Keratinocyte (primary cell): Measurements from ENCODE around the gene OR52E8. TPM values are rescaled to one million over a fixed set of nuclear protein-coding genes. Genes with fewer than 3 reads are reported as not detected.

Experiments used
- DNase-seq: peaks from one replicate; pipeline ENCODE4 v3.0.0-alpha.2; 2011; ENCODE audit warnings: low read depth, missing footprints, low spot score
- FAIRE-seq: peaks from 2 replicates; lab custom pipeline; 2011; peaks lifted over from hg19 to GRCh38; lab: Jason Lieb, UNC
- H2AFZ ChIP-seq: 2 replicates; pipeline ENCODE4 v1.6.0; 2012; ENCODE audit warnings: low read length, control low read depth, inconsistent platforms; ENCODE audit not compliant: control insufficient read depth
- H3K27ac ChIP-seq: 2 replicates; pipeline ENCODE4 v1.5.1; 2011; ENCODE audit warnings: low read length; ENCODE audit not compliant: control insufficient read depth, insufficient read depth
- H3K27me3 ChIP-seq: 3 replicates; pipeline ENCODE4 v1.6.0; 2011; ENCODE audit warnings: low read length; ENCODE audit not compliant: control insufficient read depth, insufficient read depth; ENCODE audit errors: extremely low read depth
- H3K36me3 ChIP-seq, 2 experiments: 2 replicates in 1 of 2; 3 replicates in 1 of 2; pipeline ENCODE4 v1.5.1; 2011; ENCODE audit warnings: low read length in 2 of 2, mild to moderate bottlenecking in 1 of 2; ENCODE audit not compliant: control insufficient read depth in 2 of 2, insufficient read depth in 2 of 2; ENCODE audit errors: extremely low read depth in 1 of 2
- H3K4me1 ChIP-seq: 3 replicates; pipeline ENCODE4 v1.5.1; 2011; ENCODE audit warnings: low read length; ENCODE audit not compliant: control insufficient read depth, insufficient read depth; ENCODE audit errors: extremely low read depth
- H3K4me2 ChIP-seq: 3 replicates; pipeline ENCODE4 v1.6.0; 2011; ENCODE audit warnings: low read depth, low read length; ENCODE audit not compliant: control insufficient read depth, insufficient read depth; ENCODE audit errors: extremely low read depth
- H3K4me3 ChIP-seq, 3 experiments: fragments of 200-600 bp in 1 of 3; sonication (generic) in 1 of 3; 2 replicates in 2 of 3; 3 replicates in 1 of 3; pipeline ENCODE4 v1.5.1; 2011 to 2016; ENCODE audit warnings: low read length in 3 of 3, mild to moderate bottlenecking in 3 of 3, control low read depth in 2 of 3, inconsistent platforms in 1 of 3, low read depth in 1 of 3, mixed read lengths in 1 of 3, mixed run types in 1 of 3, moderate library complexity in 1 of 3; ENCODE audit not compliant: control insufficient read depth in 2 of 3, insufficient read depth in 2 of 3; ENCODE audit errors: extremely low read depth in 1 of 3
- H3K79me2 ChIP-seq: 2 replicates; pipeline ENCODE4 v1.6.0; 2012; ENCODE audit warnings: low read length; ENCODE audit not compliant: control insufficient read depth, insufficient read depth
- H3K9ac ChIP-seq: 3 replicates; pipeline ENCODE4 v1.6.0; 2011; ENCODE audit warnings: low read length; ENCODE audit not compliant: control insufficient read depth, insufficient read depth; ENCODE audit errors: extremely low read depth
- H3K9me1 ChIP-seq: 3 replicates; pipeline ENCODE4 v1.6.0; 2011; ENCODE audit warnings: low read length; ENCODE audit not compliant: control insufficient read depth, insufficient read depth; ENCODE audit errors: extremely low read depth
- H3K9me3 ChIP-seq: 2 replicates; pipeline ENCODE4 v1.5.1; 2012; ENCODE audit warnings: low read depth, low read length; ENCODE audit not compliant: control insufficient read depth
- H4K20me1 ChIP-seq: 3 replicates; pipeline ENCODE4 v1.6.0; 2011; ENCODE audit warnings: low read length; ENCODE audit not compliant: control insufficient read depth, insufficient read depth; ENCODE audit errors: extremely low read depth
- CTCF ChIP-seq, 3 experiments: IDR thresholded peaks in 1 of 3; conservative IDR thresholded peaks in 1 of 3; optimal IDR thresholded peaks in 1 of 3; 2 replicates in 2 of 3; 3 replicates in 1 of 3; pipeline versions ENCODE3 to v1.5.1; 2011; ENCODE audit warnings: low read length in 3 of 3, mild to moderate bottlenecking in 3 of 3, moderate library complexity in 2 of 3, control low read depth in 1 of 3, inconsistent platforms in 1 of 3; ENCODE audit not compliant: insufficient read depth in 2 of 3; ENCODE audit errors: extremely low read depth in 1 of 3
- EZH2 ChIP-seq: IDR thresholded peaks from one replicate; pipeline ENCODE4 v1.6.1; 2012; ENCODE audit warnings: inconsistent platforms, mild to moderate bottlenecking, low read length, moderate library complexity
- dilution Hi-C: fragments of 300-500 bp; cut with MboI; formaldehyde crosslinking; loops from one replicate; pipeline ENCODE4 v1.7.0; 2020; ENCODE audit warnings: low sequenced_read_pairs; ENCODE audit not compliant: extremely low pct_ligation_motif_present
- polyA plus RNA-seq, 5 experiments: library from polyadenylated mRNA; depleted of rRNA in 3 of 5; stranded (reverse) in 3 of 5; stranded (forward) in 1 of 5; unstranded in 1 of 5; fragments of >200 nt; gene quantifications; 1 replicate in 1 of 5; 2 replicates in 3 of 5; 3 replicates in 1 of 5; pipeline versions ENCODE4 v1.2.1 to v1.2.3, GENCODE V29; 2011 to 2012; ENCODE audit warnings: missing spikeins in 2 of 5, low read depth in 1 of 5, low replicate concordance in 1 of 5

Gene OR52E8
- polyA plus RNA-seq, 1 donor (not counting 4 experiments of a cell fraction or from before 2014, with no cell fraction given): not detected

DNA sequence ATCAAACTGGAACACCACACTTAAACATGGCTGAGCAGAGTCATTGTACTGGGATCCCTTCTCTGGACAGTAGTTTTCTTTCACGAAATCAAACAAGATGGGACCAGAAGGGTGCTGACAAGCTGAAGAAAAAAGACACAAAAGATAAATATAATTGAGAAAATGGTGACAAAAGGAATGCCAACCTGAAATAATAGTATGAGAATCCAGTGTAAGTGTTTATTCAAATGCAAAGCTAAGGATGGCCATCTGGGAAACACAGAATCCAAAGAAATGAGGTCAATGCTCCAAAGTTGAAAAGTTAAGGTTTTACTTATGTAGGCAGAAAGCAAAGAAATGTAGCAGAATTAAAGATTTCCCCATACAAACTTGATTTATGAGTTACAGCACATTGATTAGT, 30.2 kb upstream of the OR52E8 start:
- no peak overlapping the region for H2AFZ ChIP-seq
- H3K4me2 ChIP-seq: no peak overlapping the region
- H3K79me2 ChIP-seq: no peaks in the 10 kb centered on the region
- no peak for TF ChIP-seq EZH2
- no peaks in the 10 kb centered on the region for H3K9me3 ChIP-seq
- no peak overlapping the region for H3K27ac ChIP-seq
- DNase-seq (no peak), FAIRE-seq (no peak)
- H4K20me1 ChIP-seq: no peaks in the 10 kb centered on the region
- no peaks in the 10 kb centered on the region for H3K27me3 ChIP-seq
- H3K9me1 ChIP-seq: no peaks in the 10 kb centered on the region
- no peak overlapping the region for H3K9ac ChIP-seq
- no peaks in the 10 kb centered on the region for H3K4me1 ChIP-seq
- dilution Hi-C loops: no loop called here
- H3K36me3 ChIP-seq: no peaks in the 10 kb centered on the region
- no peak overlapping the region for H3K4me3 ChIP-seq

DNA sequence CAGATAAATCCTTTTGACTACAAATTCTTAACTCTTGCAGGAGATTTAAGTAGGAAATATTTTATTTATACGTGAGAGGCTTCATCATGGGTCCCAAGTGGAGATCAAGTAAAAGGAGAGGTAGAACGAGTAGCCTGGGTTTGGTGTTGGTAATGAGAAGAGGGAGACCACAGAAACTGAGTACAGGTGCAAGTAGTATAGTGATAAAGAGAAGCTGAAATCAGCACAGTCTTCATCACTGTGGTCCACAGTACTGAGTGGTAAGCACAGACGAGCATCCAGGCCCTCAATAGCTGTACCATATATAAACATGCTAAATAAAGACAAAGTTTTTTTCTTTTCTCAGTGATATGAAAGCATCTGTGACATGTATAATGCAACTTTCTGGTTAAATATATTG, 29.7 kb upstream of the OR52E8 start:
- Histone ChIP-seq H3K36me3 (no peaks in the 10 kb centered on the region), H4K20me1 (no peaks in the 10 kb centered on the region), H3K9me3 (no peaks in the 10 kb centered on the region), H3K4me2 (no peak overlapping the region), H2AFZ (no peak overlapping the region), H3K79me2 (no peaks in the 10 kb centered on the region), H3K9me1 (no peaks in the 10 kb centered on the region), H3K4me1 (no peaks in the 10 kb centered on the region), H3K4me3 (no peak overlapping the region), H3K9ac (no peak overlapping the region), H3K27me3 (no peaks in the 10 kb centered on the region), H3K27ac (no peak overlapping the region)
- no peak for TF ChIP-seq EZH2
- TF ChIP-seq CTCF (optimal IDR thresholded peaks at IDR 0.05 in 1 of 3, IDR thresholded peaks at IDR 0.05 in 1 of 3, conservative IDR thresholded peaks at IDR 0.05 in 1 of 3; ENCODE audit: extremely low read depth in 1 of 3, insufficient read depth in 2 of 3, low read length in 3 of 3): no peak
- dilution Hi-C loops: no loop called here
- DNase-seq: no peak
- FAIRE-seq: no peak

DNA sequence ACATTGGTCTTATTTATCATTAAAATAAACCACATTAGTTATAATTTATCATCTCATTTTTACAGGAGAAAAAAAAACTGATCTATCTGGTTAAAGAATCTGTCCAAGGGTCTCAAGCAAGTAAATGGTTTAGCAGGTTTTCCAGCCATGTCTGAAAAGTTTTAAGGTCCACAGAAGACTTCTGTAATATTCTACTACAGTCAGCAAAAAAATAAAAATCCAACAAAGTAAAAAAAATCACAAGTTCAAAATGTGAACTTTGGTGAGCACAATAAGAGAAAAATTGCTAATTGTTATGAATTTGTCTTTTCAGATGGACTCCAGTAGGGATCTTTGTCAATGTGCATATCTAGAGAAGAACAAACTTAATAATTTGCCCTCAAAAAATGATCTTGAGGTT, 24.3 kb upstream of the OR52E8 start:
- no peaks in the 10 kb centered on the region for H3K4me1 ChIP-seq
- DNase-seq (no peak), FAIRE-seq (no peak)

More for the DNA sequence above, 24.3 kb upstream of the OR52E8 start:
- TF ChIP-seq CTCF (optimal IDR thresholded peaks at IDR 0.05 in 1 of 3, IDR thresholded peaks at IDR 0.05 in 1 of 3, conservative IDR thresholded peaks at IDR 0.05 in 1 of 3; ENCODE audit: extremely low read depth in 1 of 3, insufficient read depth in 2 of 3, low read length in 3 of 3) (no peak), EZH2 (no peak)
- Histone ChIP-seq H3K27me3 (no peaks in the 10 kb centered on the region), H3K4me2 (no peak overlapping the region), H2AFZ (no peak overlapping the region), H3K27ac (no peak overlapping the region), H4K20me1 (no peaks in the 10 kb centered on the region), H3K9me3 (no peaks in the 10 kb centered on the region), H3K4me3 (no peak overlapping the region), H3K79me2 (no peaks in the 10 kb centered on the region), H3K9ac (no peak overlapping the region), H3K9me1 (no peaks in the 10 kb centered on the region), H3K36me3 (no peaks in the 10 kb centered on the region)
- dilution Hi-C loops: no loop called here
